Endothelial cell of umbilical vein (primary cell): ENCODE results near the gene PNMA1.

Experiments
- CTCF ChIP-seq, 2 donors: IDR thresholded peaks; 1 replicate in 1 of 2; 2 replicates in 1 of 2; pipeline ENCODE4 v1.5.1; 2011; ENCODE audit warnings: low read length in 2 of 2, mild to moderate bottlenecking in 2 of 2, moderate library complexity in 2 of 2, control low read depth in 1 of 2, inconsistent platforms in 1 of 2, low read depth in 1 of 2; ENCODE audit not compliant: insufficient read depth in 1 of 2; ENCODE audit errors: extremely low read depth in 1 of 2
- MAX ChIP-seq: IDR thresholded peaks from 2 replicates; pipeline ENCODE4 v1.6.1; 2011; ENCODE audit not compliant: insufficient read depth, insufficient read length
- POLR2A ChIP-seq: IDR thresholded peaks from 2 replicates; pipeline ENCODE4 v1.6.1; 2012; ENCODE audit warnings: low read depth, mild to moderate bottlenecking, control low read depth, low read length

- TF ChIP-seq CTCF (IDR thresholded peaks at IDR 0.05; ENCODE audit: extremely low read depth in 1 of 2, insufficient read depth in 1 of 2, low read depth in 1 of 2, low read length in 2 of 2) (no peak), MAX (no peak), POLR2A (no peak)
Measured at GRCh38 chr14:73738518-73739173, 24.5 kb upstream of the PNMA1 start.
